ENCODE measurements around the gene PRPF8.

PRPF8 gene

GRCh38 chr17:1629504-1630310 lies 55.0 kb downstream of the PRPF8 start:
- Histone ChIP-seq H3K27me3 (ENCODE audit: insufficient read depth, low read length) (no peaks in the 10 kb centered on the region), H4K12ac (ENCODE audit: low read depth, low read length) (peak overlapping the region; percentile 68), H4K91ac (ENCODE audit: low read depth, low read length) (peak overlapping the region; percentile 72), H3K4me2 (ENCODE audit: low read length) (peak overlapping the region; percentile 99), H4K8ac (ENCODE audit: low read depth, low read length) (peak overlapping the region; percentile 90), H2BK120ac (ENCODE audit: insufficient read depth, low read length, poor library complexity) (peak overlapping the region; percentile 62), H3K9me3 (ENCODE audit: insufficient read depth, low read depth, low read length) (no peaks in the 10 kb centered on the region), H3K4ac (ENCODE audit: low read depth, low read length) (peak overlapping the region; percentile 19), H2AK5ac (ENCODE audit: low read length) (no peak overlapping the region), H2BK12ac (ENCODE audit: low read length) (peak overlapping the region; percentile 78), H3K4me3 (ENCODE audit: low read depth, low read length) (peak overlapping the region; percentile 78), H3K14ac (ENCODE audit: low read length) (peak overlapping the region; percentile 86), H2BK5ac (ENCODE audit: low read depth, low read length, poor library complexity) (peak overlapping the region; percentile 78), H3K9ac (ENCODE audit: low read length) (peak overlapping the region; percentile 54), H2AFZ (ENCODE audit: insufficient read depth, low read length, poor library complexity) (peak overlapping the region; percentile 87), H3K18ac (ENCODE audit: low read length) (peak overlapping the region; percentile 73), H3K36me3 (ENCODE audit: control insufficient read depth in 1 of 2, insufficient read depth in 2 of 2, low read length in 2 of 2) (no peaks in the 10 kb centered on the region), H3K27ac (ENCODE audit: low read depth, low read length) (peak overlapping the region; percentile 76), H3K23ac (ENCODE audit: low read length) (peak overlapping the region; percentile 71), H3K79me2 (ENCODE audit: control insufficient read depth, insufficient read depth, low read length, poor library complexity) (peaks cover 3% of the 10 kb centered on the region), H3K79me1 (ENCODE audit: low read length) (peaks cover 19% of the 10 kb centered on the region), H3K4me1 (ENCODE audit: control insufficient read depth in 1 of 2, insufficient read depth in 2 of 2, low read length in 2 of 2) (peaks cover 6 to 14% of the 10 kb centered on the region in 2 experiments)
- DNase-seq = peak; percentile 51 to 52
- WGBS (ENCODE audit: extremely low coverage, insufficient coverage, insufficient read length) = no CpG with 5 or more reads among the region's 45 CpGs

GRCh38 chr17:1628856-1629503 lies 55.7 kb downstream of the PRPF8 start:
- H3K27me3 ChIP-seq (ENCODE audit: insufficient read depth, low read length) = no peaks in the 10 kb centered on the region
- peak overlapping the region; percentile 84 for H3K9ac ChIP-seq (ENCODE audit: low read length)
- WGBS (ENCODE audit: extremely low coverage, insufficient coverage, insufficient read length) = no CpG with 5 or more reads among the region's 77 CpGs
- peaks cover 0 to under 1% of the 10 kb centered on the region in 2 experiments for H3K36me3 ChIP-seq (ENCODE audit: control insufficient read depth in 1 of 2, insufficient read depth in 2 of 2, low read length in 2 of 2)
- peaks cover 6 to 14% of the 10 kb centered on the region in 2 experiments for H3K4me1 ChIP-seq (ENCODE audit: control insufficient read depth in 1 of 2, insufficient read depth in 2 of 2, low read length in 2 of 2)
- H3K9me3 ChIP-seq (ENCODE audit: insufficient read depth, low read depth, low read length) = peaks cover under 1% of the 10 kb centered on the region
- peak overlapping the region; percentile 68 for H4K12ac ChIP-seq (ENCODE audit: low read depth, low read length)
- H2BK12ac ChIP-seq (ENCODE audit: low read length) = no peak overlapping the region
- H2BK5ac ChIP-seq (ENCODE audit: low read depth, low read length, poor library complexity) = peak overlapping the region; percentile 78
- H4K91ac ChIP-seq (ENCODE audit: low read depth, low read length) = peak overlapping the region; percentile 91
- H2AK5ac ChIP-seq (ENCODE audit: low read length) = no peak overlapping the region
- H3K4ac ChIP-seq (ENCODE audit: low read depth, low read length) = no peak overlapping the region
- H2BK120ac ChIP-seq (ENCODE audit: insufficient read depth, low read length, poor library complexity) = peak overlapping the region; percentile 84
- H4K8ac ChIP-seq (ENCODE audit: low read depth, low read length) = peak overlapping the region; percentile 90
- H3K14ac ChIP-seq (ENCODE audit: low read length) = peak overlapping the region; percentile 86
- H3K27ac ChIP-seq (ENCODE audit: low read depth, low read length) = peak overlapping the region; percentile 76
- peak overlapping the region; percentile 87 for H3K18ac ChIP-seq (ENCODE audit: low read length)
- H3K4me2 ChIP-seq (ENCODE audit: low read length) = peak overlapping the region; percentile 99
- H3K79me1 ChIP-seq (ENCODE audit: low read length) = peaks cover 19% of the 10 kb centered on the region
- H3K79me2 ChIP-seq (ENCODE audit: control insufficient read depth, insufficient read depth, low read length, poor library complexity) = peaks cover 3% of the 10 kb centered on the region
- H3K23ac ChIP-seq (ENCODE audit: low read length) = no peak overlapping the region
- H2AFZ ChIP-seq (ENCODE audit: insufficient read depth, low read length, poor library complexity) = peak overlapping the region; percentile 87
- peak overlapping the region; percentile 78 for H3K4me3 ChIP-seq (ENCODE audit: low read depth, low read length)
- DNase-seq = peak; percentile 83 to 86

GRCh38 chr17:1627982-1628855 lies 56.4 kb downstream of the PRPF8 start, which contains the start of gene SLC43A2:
Gene SLC43A2 (minus strand): TSS chr17:1628834. CDS start chr17:1627874, 960 bp downstream.
- Histone ChIP-seq H2AFZ (ENCODE audit: insufficient read depth, low read length, poor library complexity) (peak within 1 kb of the TSS; percentile 89), H2BK120ac (ENCODE audit: insufficient read depth, low read length, poor library complexity) (peak within 1 kb of the TSS; percentile 84), H2AK5ac (ENCODE audit: low read length) (peak within 1 kb of the TSS; percentile 16), H3K27ac (ENCODE audit: low read depth, low read length) (peak within 1 kb of the TSS; percentile 81), H3K9ac (ENCODE audit: low read length) (peak within 1 kb of the TSS; percentile 84), H2BK12ac (ENCODE audit: low read length) (peak within 1 kb of the TSS; percentile 78), H3K18ac (ENCODE audit: low read length) (peak within 1 kb of the TSS; percentile 87), H3K36me3 (ENCODE audit: control insufficient read depth in 1 of 2, insufficient read depth in 2 of 2, low read length in 2 of 2) (peaks cover 0 to 4% of the 10 kb centered on the region in 2 experiments), H3K14ac (ENCODE audit: low read length) (peak within 1 kb of the TSS; percentile 86), H3K4ac (ENCODE audit: low read depth, low read length) (peak within 1 kb of the TSS; percentile 44), H2BK5ac (ENCODE audit: low read depth, low read length, poor library complexity) (peak within 1 kb of the TSS; percentile 78), H3K79me2 (ENCODE audit: control insufficient read depth, insufficient read depth, low read length, poor library complexity) (peaks cover 3% of the 10 kb centered on the region), H3K4me1 (ENCODE audit: control insufficient read depth in 1 of 2, insufficient read depth in 2 of 2, low read length in 2 of 2) (peaks cover 6 to 14% of the 10 kb centered on the region in 2 experiments), H3K27me3 (ENCODE audit: insufficient read depth, low read length) (no peaks in the 10 kb centered on the region), H3K4me3 (ENCODE audit: low read depth, low read length) (peak within 1 kb of the TSS; percentile 78), H3K79me1 (ENCODE audit: low read length) (peaks cover 19% of the 10 kb centered on the region), H4K12ac (ENCODE audit: low read depth, low read length) (peak within 1 kb of the TSS; percentile 68), H4K91ac (ENCODE audit: low read depth, low read length) (peak within 1 kb of the TSS; percentile 91), H3K4me2 (ENCODE audit: low read length) (peak within 1 kb of the TSS; percentile 99), H3K23ac (ENCODE audit: low read length) (peak within 1 kb of the TSS; percentile 71), H4K8ac (ENCODE audit: low read depth, low read length) (peak within 1 kb of the TSS; percentile 90), H3K9me3 (ENCODE audit: insufficient read depth, low read depth, low read length) (peaks cover 2% of the 10 kb centered on the region)
- WGBS (ENCODE audit: extremely low coverage, insufficient coverage, insufficient read length) = no CpG with 5 or more reads among the region's 95 CpGs
- peak; percentile 58 to 84 for DNase-seq

Measured in trophoblast cell (in vitro differentiated cells and primary cell).